Measurements from ENCODE around the gene VTCN1.

GRCh38 chr1:117122330-117123025, 88.2 kb downstream of the VTCN1 start:
- TF ChIP-seq CTCF (IDR thresholded peaks at IDR 0.05) (no peak), POLR2AphosphoS5 (IDR thresholded peaks at IDR 0.05) (no peak), POLR2A (IDR thresholded peaks at IDR 0.05) (no peak)
